GM04503 (cell line): ENCODE results near the gene ITPR2.
"Not testable (repeated sequence)": the region's sequence is repeated elsewhere in the genome, so short reads cannot be mapped to it uniquely, and the experiment has no call there.

Experiments used
- DNase-seq: peaks from one replicate; pipeline ENCODE4 v3.0.0-alpha.2; 2012; ENCODE audit warnings: low read depth

Gene ITPR2

DNA sequence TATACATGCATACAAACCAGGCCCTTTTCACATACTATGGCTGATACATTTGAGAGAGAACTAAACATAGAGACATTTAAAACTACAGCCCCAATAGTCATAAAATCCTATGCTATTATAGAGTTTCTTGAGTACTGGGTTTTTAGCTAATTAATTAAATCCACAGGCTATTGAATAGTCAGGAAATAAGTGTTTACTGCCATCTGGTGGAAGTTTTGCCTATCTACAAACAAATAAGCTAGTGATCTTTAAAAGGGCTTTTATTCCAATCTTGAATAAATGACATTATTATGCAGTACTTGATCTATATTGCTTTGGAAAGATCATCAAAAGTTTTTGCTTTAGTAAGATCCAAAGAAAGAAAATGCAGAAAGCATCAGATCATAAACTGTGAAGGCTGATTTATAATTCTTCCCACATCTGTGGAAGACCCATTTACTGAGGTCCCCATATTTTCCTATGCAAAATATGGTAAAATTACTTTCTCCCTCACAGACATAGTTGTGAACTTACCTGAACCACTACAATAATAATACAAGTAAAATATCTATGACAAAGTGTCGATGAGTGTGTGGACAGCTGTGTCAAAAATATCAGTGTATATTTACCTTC is 131.3 kb downstream of the ITPR2 start:
- no peak for DNase-seq

DNA sequence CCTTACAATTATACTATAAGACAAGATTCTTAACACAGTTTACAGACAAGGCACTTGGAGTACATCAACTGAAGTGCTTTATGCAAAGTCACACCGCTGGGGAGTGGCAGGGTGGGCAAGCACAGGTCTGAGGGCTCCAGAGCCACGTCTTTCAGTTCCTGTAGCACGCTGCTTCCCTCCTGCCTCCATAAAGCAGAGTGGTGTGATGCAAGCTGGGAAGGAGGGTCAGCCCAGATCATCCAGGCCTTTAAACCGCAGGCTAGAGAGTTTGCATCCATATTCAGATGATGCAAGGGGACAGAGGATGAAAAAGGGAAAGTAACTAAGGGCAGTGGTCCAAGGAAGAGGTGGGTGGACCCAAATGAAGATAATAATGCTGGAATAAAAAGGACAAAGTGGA is 132.6 kb downstream of the ITPR2 start:
- DNase-seq = no peak

DNA sequence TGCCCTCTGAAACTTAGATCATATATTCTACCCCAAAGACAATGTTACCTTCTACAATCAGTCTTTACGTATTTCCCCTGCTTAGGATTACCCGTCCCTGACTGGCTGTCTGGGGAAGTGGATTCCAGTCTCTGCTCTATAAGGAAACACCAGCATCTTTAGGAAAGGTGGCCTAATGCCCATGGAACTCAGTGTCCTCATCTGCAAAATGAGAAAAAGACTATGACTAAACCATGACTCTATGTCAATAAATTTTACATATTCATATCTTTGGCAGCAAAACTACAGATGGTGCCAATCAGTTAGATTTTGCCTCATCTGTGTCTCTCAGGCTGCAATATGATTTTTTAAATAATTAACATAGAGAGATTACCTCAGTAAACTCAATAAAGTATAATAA is 133.8 kb downstream of the ITPR2 start:
- no peak for DNase-seq

DNA sequence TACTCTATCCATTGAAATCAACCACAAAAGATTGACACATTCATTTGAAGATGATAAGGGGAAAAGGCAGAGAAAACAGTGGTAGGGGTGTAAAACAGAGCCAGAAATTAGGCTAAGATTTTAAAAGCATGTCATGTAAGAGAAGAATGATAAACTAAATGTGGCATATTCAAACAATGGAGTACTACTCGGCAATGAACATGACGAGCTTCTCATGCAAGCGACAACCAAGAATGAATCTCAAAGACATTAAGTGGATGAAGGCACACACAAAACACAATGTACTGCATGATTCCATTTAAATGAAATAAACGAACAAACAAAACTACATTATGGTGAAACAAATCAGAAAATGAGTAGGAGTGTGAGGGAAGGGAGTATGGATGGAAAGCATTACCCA is 134.8 kb downstream of the ITPR2 start:
- DNase-seq = no peak

DNA sequence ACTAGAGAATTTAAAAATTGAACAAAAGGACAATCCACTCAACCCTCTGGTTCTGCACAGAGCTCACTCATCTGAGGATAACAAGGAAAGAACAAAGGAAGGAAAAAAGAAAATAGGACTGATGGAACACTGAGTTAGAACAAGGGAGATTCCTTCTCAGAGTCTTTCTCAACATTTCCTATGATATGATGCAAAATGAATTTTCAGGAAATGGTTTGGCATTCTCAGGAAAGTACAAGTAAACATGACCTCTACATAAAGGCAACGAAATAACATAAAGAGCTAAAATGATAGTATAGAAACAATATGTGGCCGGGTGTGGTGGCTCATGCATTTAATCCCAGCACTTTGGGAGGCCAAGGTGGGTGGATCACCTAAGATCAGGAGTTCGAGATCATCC is 135.8 kb downstream of the ITPR2 start:
- no peak for DNase-seq

DNA sequence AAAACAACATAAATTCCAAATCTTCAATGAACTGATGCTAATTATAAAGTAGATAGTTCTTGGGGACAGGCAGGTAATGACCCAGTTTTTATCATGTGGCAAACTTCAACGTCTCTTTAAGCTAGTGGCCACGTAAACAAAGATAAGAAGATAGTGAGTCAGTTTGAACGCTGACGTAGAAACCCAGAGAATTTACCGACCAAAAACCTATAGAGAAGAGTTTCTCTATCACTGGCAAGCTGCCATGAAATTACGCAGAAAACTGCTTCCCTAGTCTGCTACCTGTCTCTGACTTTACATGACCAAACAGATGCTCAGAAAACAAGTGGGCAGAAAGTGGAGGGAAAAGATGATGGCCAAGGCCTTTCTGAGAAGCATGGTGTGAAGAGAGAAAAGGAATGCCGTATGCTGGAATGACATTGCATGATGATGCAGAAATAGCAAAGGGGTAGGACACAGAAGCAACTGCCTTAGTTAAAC is 136.3 kb downstream of the ITPR2 start:
- DNase-seq = no peak

DNA sequence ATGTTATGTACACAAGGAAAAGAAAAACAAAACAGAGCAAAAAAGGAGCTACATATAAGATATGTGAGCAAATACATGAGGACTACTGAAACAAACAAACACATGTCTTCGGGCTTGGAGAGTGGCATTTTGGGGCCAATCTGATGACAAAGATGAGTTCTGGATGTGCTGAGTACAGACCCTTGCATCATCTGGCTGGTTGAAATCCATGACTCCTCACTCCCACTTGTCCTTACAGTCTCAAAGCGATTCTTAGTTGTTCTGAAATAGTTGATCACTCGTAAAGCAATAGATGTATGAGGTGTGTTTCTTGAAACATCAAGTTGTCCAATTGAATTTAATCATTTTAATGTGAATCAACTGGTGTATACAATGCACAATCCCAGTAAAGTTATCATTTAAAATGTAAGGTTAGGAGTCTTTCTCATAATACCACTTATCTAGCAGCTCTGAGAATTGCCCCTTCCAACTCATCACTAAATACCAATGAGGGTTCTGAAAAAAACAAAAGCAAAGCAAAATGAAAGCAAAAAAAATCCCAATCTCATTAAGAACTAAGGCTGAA is 136.9 kb downstream of the ITPR2 start:
- no peak for DNase-seq

DNA sequence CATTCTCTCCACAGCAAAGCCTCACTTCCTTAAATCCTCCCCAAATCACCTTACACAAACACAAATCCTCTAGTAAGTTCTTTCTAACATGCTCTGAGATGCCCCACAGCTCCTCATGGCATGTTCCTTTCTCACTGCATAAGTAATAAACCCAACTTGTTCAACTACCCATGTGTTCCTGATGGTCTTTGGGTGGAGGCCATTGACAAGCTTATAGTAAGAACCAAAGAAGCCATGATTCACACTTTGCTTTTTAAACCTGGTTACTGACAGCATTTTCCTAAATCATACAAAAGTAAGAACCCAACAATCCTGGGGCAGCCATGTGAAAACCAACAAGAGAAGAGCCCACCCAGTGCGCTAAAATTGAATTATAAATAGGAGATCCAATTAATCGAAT is 138.6 kb downstream of the ITPR2 start:
- DNase-seq = no peak

DNA sequence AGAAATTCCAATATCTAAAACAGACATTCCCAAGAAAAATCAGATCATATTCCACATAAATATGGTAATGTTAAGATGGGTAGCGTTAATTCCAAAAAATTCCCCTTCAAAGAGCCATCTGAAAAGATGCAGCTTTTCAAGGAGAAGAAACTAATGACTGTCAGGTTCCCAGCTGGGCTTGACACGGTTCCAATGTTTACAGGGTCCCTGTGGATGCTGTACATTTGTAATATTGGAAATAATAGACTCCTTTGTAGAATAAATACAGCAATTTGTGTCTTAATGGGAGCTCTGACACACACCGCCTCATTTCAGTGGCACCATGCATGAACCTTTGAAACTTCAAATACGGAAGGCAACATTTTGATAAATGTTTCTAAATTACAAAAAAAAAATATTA is 140.6 kb downstream of the ITPR2 start:
- no peak for DNase-seq

DNA sequence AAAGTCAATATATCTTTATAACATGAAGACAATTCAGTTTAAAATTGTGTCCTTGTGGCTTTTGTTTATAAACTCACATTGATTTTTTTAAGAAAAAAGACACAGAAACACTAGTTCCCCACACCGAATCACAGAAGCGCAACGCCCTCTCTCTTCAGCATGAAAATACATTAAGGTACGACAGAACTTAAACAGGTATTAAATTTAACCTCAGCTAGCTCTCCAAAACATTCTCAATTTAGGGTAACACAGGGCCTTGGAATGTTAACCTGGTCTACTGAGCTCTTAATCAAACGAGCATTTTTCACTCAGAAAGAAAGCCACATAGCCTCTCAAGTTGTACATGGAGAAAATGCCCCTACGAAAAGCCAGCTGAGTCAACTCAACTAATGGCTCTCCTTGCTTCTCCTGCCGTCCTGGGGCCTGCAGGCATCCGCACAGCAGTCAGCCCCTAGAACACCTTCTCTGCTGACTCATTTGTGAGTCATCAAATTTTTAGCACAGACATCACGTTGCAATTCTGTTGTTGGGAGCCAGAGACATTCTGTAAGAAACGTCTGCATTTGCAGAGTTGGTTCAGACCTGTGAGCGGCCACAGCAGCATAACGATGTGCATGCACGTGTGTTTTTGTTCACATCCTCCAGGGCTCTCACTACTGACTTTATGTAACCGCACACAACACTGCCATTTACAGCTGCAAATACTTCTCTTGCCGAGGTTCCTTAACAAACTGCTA is 141.6 kb downstream of the ITPR2 start:
- peak; percentile 82 for DNase-seq

DNA sequence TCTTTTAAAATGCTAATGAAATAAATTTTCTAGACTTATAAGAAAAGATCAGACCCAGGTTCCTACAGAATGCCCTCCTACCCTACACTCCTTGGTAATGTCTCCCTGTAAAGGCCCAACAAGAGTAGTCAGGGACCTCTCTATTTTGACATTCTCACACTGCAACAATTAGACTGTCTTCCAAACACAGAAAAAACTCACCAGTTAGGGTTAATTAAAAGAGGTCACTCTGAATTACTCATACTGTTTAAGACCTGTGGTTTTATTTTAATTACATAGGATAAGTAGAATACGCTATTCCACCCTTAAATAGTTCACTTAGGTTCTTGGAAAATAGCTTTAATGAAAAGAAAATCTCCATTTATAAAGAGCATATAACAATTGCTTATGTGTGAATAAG is 142.4 kb downstream of the ITPR2 start:
- DNase-seq = no peak

DNA sequence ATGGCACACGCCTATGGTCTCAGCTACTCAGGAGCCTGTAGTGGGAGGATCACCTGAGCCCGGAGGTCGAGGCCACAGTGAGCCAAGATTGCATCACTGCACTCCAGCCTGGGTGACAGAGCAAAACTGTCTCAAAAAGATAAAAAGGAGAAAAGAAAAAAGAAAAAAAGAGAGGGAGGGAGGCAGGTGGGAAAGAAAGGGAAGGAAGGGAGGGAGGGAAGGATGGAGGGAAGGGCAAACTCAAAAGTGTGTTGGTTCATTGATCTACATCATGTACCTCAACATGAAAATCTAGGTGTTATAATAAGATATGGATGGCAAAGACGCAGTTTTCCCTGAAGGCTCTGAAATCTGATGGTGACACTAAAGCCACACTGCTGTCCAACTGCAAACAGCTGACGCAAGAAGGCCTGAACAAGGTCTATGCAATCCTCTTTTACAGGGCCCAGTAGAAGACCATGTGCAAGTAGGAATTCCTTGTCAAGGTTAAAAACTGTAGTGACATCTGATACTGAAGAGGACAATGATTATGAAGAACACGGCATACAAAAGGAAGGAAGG is 143.6 kb downstream of the ITPR2 start:
- no peak for DNase-seq

DNA sequence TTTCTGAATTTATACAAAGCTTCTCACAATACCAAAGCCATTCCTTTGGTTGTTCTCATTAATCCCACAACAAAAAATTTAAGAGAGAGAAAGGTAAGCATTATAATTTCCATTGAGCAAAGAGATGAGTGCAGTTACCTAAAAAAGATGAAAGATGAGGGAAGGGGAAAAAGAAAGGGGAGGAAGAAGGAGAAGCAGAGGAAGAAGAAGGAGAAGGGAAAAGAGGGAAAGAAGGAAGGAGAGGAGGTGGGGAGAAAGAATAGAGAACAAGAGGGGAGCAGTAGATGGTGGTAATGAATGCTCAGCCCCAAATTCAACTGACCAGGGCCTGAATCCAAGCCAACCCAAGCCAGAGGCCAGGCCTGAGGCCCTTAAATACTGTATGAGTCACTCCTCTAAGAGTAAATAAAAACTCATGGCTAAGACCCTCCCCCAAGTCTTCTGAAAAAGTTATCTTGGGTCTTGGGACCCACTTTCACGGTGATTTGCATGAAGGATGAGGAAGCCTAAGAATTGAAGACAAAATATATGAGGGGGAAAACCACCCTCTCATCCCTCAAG is 144.6 kb downstream of the ITPR2 start:
- no peak for DNase-seq

DNA sequence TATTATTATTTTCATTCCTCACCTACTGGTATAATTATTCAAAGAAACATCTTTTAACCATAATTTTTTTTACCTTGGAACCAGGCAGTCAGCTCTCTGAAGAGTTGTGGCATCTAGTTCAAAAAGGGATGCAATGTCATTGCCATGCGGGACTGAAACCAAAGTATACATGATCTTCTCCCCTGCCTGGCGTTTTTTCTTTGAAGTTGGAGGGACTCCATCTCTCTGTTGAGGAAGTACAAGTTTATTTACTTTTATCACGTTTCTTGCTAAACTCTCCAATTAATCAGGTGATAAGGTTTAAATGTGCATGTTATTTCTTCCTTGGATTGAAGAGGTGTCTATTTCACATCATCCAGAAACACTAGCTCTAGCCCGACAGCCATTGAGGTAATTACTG is 146.6 kb downstream of the ITPR2 start:
- no peak for DNase-seq

DNA sequence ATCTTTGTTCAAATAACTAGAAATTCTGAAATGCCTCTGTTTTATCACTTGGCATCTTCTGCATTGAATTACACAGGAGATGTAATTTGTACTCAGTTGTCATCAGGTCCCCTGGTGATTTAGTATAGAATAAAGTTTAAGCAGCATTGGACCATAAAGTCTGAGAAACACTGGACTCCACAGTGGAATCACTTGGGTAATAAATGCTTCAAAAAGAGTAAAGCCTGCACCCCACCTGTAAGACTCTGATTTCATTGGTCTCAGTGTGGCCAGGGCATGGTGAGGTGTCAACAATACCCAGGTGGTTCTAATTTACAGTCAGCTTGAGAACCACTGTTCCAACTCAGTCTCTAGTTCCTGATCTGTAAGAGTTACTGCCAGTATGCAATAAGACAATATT is 148.9 kb downstream of the ITPR2 start:
- DNase-seq = no peak

DNA sequence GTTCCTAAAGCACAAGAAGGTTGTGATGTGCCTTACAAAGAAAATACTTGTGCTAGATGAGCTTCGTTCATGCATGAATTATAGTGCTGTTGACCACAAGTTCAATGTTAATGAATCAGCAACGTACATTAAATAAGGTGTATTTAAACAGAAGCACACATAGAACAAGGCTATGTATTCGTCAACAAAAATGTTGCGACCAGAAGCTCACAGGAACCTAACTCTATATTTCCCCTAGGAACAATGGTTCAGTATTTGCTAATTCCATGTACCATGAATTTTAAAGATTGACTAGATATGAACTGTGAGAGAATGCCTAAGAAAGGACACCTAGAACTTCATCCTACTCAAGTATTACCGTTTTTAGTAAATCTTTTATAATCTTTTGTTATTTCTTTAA is 149.6 kb downstream of the ITPR2 start:
- no peak for DNase-seq

DNA sequence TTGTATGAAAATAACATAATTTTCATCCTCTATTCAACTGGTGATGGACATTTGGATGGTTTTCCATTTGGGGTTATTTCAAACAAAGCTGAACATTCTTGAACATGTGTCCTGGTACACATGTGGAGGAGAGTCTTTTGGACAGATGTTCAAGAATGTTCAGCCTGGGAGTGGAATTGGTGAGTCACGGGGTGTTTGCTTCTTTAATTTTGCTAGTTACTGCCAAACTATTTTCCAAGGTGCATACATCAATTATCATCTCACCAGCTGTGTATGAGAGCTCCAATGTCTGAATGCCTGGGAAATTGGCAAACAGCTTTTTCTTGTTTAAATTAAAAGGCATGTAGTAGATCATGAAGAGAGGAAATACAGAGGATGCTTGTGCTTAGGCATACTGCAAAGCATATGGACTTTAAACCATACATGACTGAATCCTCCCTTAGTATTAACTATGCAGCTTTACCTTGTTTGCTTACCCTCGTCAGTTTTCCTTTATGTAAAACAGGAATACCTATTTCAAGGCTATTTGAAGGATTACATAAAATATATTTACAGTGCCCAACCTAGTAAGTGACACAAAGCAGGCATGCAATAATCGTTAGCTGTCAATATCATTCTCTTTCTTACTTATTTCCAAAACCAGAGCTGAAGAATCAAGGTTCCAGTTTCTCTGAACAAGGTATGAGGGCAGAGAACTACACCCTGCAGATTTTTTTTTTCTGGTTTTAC is 152.1 kb downstream of the ITPR2 start:
- no peak for DNase-seq

DNA sequence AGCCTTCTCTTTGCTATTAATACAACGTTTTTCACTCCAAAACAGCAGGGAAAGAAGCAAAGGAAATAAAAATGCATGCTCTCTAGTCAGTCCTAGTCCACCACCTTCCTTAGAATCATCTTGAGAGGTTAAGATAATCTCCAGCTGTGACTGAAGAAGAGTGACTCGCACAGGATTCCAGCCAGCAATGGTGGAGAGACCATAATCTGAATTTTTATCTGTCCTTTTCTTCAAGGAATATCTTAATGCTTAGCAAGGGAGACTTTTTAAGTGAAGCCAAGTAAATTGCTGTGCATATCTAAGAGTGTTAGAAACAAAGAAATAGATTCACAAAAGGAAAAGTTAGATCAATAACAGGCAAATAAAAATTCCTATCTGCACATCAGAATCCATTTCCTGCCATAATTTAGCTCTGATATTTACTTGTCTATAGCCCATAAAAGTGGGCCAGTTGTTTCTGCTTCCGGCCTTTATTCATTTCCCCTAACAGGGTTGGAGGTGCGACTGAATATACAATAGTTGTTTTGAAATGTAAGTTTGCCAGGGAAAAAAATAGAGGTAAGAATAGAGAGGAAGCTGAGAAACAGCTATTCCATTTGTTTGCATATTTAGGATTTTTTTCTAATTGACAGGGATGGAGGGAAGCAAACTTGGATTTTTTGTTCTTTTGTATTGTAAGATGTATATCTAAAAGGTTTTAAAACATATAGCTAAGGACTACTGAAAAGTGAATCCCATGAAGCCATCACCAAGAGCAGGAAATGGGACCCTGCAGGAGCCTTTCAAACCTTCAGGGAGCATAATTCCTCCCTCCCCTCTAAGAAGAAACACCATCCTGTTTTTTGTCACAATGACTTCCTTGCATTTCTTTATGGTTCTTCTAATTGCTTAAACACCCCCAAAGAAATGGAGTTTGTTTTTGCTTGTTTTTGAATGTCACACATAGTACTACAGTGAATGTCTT is 154.0 kb downstream of the ITPR2 start:
- no peak for DNase-seq

DNA sequence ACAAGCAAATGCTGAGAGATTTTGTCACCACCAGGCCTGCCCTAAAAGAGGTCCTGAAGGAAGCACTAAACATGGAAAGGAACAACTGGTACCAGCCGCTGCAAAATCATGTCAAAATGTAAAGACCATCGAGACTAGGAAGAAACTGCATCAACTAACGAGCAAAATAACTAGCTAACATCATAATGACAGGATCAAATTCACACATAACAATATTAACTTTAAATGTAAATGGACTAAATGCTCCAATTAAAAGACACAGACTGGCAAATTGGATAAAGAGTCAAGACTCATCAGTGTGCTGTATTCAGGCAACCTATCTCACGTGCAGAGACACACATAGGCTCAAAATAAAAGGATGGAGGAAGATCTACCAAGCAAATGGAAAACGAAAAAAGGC is 161.5 kb downstream of the ITPR2 start:
- not testable (repeated sequence) for DNase-seq

DNA sequence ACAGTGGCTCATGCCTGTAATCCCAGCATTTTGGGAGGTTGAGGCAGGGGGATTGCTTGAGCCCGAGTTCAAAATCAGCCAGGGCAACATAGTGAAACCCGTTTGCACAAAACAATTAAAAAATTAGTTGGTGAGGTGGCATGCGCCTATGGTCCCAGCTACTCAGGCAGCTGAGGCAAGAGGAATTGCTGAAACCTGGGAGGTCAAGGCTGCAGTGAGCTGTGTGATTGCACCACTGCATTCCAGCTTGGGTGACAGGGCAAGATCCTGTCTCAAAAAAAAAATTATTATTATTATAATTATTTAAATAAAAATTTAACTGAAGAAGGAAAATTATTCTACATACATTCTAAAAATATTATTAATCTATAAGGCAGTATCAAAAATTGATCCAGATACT is 164.1 kb downstream of the ITPR2 start:
- DNase-seq = no peak

DNA sequence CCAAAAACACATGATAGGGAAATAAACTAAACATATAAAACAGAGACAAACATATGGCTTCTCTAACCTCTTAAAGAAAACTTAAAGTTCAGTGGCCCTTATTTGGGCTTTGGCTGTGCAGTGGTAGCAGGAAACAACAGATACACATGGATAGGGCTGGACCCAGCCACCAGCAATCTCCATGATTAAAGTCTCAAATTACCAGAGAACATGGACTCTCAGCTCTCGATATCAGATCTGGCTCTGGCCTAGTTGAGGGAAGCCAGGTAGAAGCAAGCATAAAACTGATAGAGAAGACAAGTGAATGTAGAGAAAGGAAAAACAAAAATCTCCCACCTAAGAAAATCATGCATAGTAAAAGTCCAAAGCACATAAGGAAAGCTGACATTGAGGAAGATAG is 164.8 kb downstream of the ITPR2 start:
- DNase-seq = no peak
